Ovary (tissue), 3 donors: ENCODE data around the gene PSMA6.

Experiments
- CTCF ChIP-seq, 3 donors: fragments of 450-650 bp in 2 of 3; fragments of 200-600 bp in 1 of 3; IDR thresholded peaks; one replicate each; pipeline versions ENCODE4 v1.5.1 to v1.8.0; 2016 to 2022; ENCODE audit warnings: antibody characterized with exemption in 3 of 3, mild to moderate bottlenecking in 1 of 3
- EP300 ChIP-seq: sonication (generic); formaldehyde crosslinking; IDR thresholded peaks from one replicate; pipeline ENCODE4 v1.6.1; 2017; ENCODE audit warnings: antibody characterized with exemption
- POLR2A ChIP-seq: fragments of 450-650 bp; IDR thresholded peaks from one replicate; pipeline ENCODE4 v1.6.1; 2017; ENCODE audit warnings: antibody characterized with exemption, mild to moderate bottlenecking, moderate library complexity
- donor health status: DM: no; HTN: no; CAD: no.

- no peak for TF ChIP-seq CTCF (IDR thresholded peaks at IDR 0.05)
- no peak for TF ChIP-seq POLR2A
- no peak for TF ChIP-seq EP300
These were observed 47.7 kb downstream of the PSMA6 start for GRCh38 chr14:35339761-35340406.
